T-helper 1 cell (primary cell): ENCODE results near the gene CCDC74A.
"Not testable (repeated sequence)": the region's sequence is repeated elsewhere in the genome, so short reads cannot be mapped to it uniquely, and the experiment has no call there.

Source experiments
- DNase-seq, 5 donors: peaks; one replicate each; pipeline ENCODE4 v3.0.0-alpha.2; 2012 to 2020

The CCDC74A gene

DNA sequence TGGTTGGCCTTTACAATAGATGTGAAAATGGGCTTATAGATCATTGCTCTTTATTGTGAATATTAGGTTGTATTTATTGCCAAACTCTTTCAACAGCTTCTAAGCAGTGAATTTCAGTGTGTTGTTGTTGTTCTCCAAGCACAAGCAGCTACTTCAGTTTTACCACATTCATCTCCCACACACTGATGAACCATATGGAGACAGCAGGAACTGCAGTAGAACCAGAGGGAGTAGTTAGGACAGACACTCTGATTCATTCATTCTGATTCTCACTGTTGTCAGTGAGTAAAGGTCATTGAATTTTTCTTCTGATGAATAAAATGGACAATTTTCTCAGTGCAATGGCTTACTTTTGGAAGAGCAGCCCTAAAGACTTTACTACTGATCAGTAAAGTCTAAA lies 40.2 kb downstream of the CCDC74A start:
- DNase-seq: no peak

GRCh38 chr2:131568401-131568800 lies 40.7 kb downstream of the CCDC74A start:
- not testable (repeated sequence) for DNase-seq

DNA sequence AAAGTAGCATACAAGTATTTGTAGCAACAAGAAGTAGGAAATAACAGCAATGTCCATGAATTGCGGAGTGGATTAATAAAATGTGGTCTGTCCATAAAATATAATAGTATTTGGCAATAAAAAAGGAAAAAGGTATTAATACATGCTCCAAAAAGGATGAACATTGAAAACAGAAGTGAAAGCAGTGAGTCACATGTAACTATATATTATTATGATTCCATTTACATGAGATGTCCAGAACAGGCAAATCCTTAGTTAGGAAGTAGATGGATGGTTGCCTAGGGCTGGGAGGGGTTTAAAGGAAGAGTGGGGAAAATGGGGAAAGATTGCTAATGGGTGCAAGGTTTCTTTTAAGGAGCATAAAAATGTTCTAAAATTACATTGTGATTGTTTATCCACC lies 44.5 kb downstream of the CCDC74A start:
- DNase-seq: no peak

DNA sequence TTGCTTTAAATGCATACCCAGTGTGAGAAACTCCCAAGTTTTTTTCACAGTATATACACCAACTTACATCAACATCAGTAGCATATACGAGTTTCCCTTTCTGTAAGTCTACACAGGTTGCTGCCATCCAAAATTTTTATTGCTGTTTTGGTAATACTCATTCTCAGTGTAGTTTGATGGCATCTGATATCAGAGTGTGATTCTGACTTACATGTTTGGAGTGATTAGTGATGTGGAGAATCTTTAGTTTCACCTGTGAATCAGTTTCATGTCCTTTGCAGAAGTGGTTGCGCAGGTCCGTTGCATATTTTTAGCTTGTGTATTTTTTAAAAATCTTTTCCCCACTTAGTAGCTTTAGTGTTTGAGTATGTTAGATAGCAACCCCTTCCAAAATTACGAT lies 50.1 kb downstream of the CCDC74A start:
- no peak for DNase-seq

- no peak for DNase-seq
These were observed 52.5 kb downstream of the CCDC74A start for GRCh38 chr2:131580187-131580586.
